Activated T-cell treated with anti-CD3 and anti-CD28 coated beads, Interleukin-2, amount 50 U/mL, for 24 hours (primary cell): ENCODE measurements around the gene SLC35B1.

Experiments
- DNase-seq: peaks from one replicate; pipeline ENCODE4 v3.0.0-alpha.2; 2020
- H3K27ac Mint-ChIP-seq: 2 replicates; pipeline ENCODE4 v1.8.0; 2020; ENCODE audit warnings: mild to moderate bottlenecking, mixed read lengths
- H3K27me3 Mint-ChIP-seq: 2 replicates; pipeline ENCODE4 v1.8.0; 2020; ENCODE audit warnings: mixed read lengths
- H3K36me3 Mint-ChIP-seq: 2 replicates; pipeline ENCODE4 v1.8.0; 2020; ENCODE audit warnings: low read depth, mixed read lengths
- H3K4me1 Mint-ChIP-seq: 2 replicates; pipeline ENCODE4 v1.8.0; 2020; ENCODE audit warnings: low read depth, mixed read lengths
- H3K4me3 Mint-ChIP-seq: 2 replicates; pipeline ENCODE4 v1.8.0; 2020; ENCODE audit warnings: mild to moderate bottlenecking, moderate library complexity, mixed read lengths
- H3K9me3 Mint-ChIP-seq: 2 replicates; pipeline ENCODE4 v1.8.0; 2020; ENCODE audit warnings: mixed read lengths

The SLC35B1 gene

DNA sequence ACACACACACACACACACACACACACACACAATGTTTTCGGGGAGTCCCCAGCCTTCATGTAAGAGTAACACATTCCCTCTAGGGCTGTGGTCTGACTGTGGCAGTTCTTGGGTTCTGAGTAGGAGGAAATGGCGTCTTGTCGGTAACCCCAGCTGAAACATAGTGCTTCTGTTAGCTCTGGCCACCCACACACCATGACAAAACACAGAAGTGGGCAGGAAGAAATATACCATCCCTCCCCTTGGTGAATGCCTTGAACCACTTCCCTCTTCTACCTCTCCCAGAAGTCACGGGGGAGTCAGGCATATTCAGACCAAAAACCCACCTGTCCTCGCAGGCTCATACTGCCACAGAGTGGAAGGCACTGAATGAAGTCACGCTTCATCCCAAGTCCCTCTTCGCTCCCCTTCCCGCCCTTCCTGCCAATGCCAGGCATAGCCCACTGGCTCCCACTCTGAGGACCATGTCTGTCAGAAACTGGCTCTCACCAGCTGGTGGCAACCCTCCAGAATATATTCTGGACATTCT is 11.5 kb downstream of the SLC35B1 start:
- peak overlapping the region; percentile 21 for H3K4me3 Mint-ChIP-seq
- H3K9me3 Mint-ChIP-seq: no peaks in the 10 kb centered on the region
- no peaks in the 10 kb centered on the region for H3K27me3 Mint-ChIP-seq
- peak; percentile 70 for DNase-seq
- peaks cover 35% of the 10 kb centered on the region for H3K4me1 Mint-ChIP-seq
- peak overlapping the region; percentile 89 for H3K27ac Mint-ChIP-seq
- H3K36me3 Mint-ChIP-seq: peaks cover 26% of the 10 kb centered on the region

DNA sequence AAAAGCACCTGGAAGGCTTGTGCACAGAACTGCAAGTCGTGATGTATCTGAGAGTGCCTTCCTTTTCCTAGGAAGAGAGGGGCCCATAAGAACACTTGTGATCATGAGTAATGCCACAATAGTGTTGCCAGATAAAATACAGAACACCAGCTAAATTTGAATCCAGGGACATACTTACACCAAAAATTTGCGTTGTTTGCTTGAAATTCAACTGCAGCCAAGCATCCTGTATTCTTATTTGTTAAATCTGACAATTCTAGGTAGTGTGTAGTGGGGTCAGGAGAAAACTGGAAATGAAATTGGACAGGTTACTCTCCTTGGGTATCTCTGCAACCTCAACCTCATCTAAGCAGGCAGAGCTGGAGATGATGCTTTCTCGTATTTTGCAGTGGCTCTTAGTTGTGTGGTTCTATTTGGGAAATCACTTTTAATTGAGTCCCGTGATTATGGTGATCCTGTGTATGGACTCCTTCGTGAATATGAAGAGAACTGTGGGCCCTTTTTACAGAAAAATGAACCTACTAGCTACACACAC is 12.0 kb downstream of the SLC35B1 start:
- H3K4me3 Mint-ChIP-seq: peak overlapping the region; percentile 23
- no peaks in the 10 kb centered on the region for H3K27me3 Mint-ChIP-seq
- no peaks in the 10 kb centered on the region for H3K9me3 Mint-ChIP-seq
- peaks cover 38% of the 10 kb centered on the region for H3K4me1 Mint-ChIP-seq
- DNase-seq: no peak
- H3K27ac Mint-ChIP-seq: peak overlapping the region; percentile 89
- peaks cover 20% of the 10 kb centered on the region for H3K36me3 Mint-ChIP-seq

DNA sequence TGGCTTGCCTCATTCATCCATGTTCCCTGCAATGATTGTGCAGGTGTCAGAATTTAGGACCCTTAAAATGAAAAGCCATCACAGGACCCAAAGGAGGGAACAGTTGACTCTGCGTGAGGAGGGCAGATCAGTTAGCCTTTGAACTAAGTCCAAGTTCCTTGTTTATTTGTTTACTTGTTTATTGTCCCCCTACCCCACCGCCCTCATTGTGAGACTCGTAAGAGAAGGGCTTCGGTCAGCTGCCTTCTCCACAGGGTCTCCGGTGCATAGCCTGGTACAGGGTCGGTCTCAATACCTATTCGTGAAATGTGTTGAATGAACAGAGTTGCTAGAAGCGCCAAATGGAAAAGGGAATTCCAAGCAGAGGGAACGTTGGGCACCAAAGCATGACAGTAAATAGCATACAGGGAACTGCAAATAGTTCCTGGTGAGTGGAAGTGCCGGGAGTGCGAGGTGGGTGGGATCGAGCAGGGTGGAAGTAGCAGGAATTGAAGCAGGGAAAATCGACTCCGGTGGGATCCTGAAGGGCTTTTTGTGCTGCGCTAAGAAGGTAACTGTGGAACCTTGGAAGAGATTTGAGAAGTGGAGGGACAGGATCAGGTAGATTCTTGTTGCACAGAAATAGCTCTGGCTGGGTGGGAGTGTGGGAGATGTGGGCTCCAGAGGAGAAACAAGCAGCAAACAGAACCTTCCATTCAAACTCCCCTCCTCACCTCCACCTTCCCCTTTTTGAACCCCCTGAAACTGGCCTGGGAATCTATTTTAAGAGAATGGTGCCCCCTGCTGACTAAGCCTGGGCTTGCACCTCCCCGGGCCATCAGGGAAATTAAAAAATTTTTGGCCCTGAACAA is 12.7 kb downstream of the SLC35B1 start:
- DNase-seq: peak; percentile 85
- Mint-ChIP-seq H3K36me3 (peaks cover 13% of the 10 kb centered on the region), H3K27me3 (no peaks in the 10 kb centered on the region), H3K4me3 (peak overlapping the region; percentile 23), H3K9me3 (no peaks in the 10 kb centered on the region), H3K27ac (peak overlapping the region; percentile 89), H3K4me1 (peaks cover 43% of the 10 kb centered on the region)

DNA sequence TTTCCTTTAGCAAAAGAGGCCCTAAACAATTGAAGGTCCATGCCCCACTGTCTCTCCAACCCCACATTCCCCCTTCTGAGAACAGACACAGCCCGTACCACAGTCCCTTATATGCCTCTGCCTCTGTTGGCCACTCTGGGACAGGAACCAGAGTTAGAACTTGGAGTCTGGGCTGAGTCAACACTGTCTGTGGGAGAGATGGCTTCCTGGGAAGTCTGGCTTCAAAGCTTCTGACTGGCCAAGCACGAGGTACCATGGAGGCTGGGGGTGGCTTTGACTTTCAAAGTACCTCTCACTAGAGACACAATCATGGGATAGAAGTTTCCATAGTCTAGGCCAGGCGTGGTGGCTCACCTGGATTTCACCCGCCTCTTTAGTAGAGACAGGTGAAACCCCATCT is 15.0 kb downstream of the SLC35B1 start:
- no peaks in the 10 kb centered on the region for H3K9me3 Mint-ChIP-seq
- no peak overlapping the region for H3K27ac Mint-ChIP-seq

DNA sequence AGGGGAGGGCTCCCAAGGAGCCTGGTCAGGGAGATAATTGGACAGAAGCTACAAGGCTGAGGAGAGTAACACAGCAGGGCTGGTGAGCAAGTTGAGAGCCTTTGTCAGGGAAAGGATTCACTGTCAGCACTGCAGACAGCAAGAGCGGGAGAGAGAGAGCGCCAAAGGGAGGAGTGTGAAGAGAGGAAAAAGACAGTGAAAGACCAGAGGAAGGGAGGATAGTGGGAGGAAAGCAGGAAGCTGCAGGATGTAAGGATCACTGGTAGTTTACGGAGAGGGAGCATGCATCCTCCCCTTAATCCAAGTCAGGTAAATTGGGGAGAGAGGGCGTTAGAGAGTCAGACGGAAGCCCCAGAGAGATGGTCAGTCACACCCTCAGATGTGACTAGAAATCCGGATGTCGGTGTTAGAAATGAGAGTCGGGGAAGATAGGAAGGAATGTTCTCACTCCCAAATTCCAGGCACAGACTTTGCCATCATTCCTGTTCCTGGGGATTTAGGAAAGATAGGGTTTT is 16.0 kb downstream of the SLC35B1 start:
- Mint-ChIP-seq H3K4me3 (no peak overlapping the region), H3K9me3 (no peaks in the 10 kb centered on the region), H3K27ac (no peak overlapping the region), H3K36me3 (peaks cover 4% of the 10 kb centered on the region), H3K27me3 (no peaks in the 10 kb centered on the region), H3K4me1 (peaks cover 65% of the 10 kb centered on the region)
- DNase-seq: no peak

More for the DNA sequence above, 15.0 kb downstream of the SLC35B1 start:
- peak; percentile 29 for DNase-seq
- H3K4me3 Mint-ChIP-seq: no peak overlapping the region
- H3K4me1 Mint-ChIP-seq: peaks cover 58% of the 10 kb centered on the region
- H3K27me3 Mint-ChIP-seq: no peaks in the 10 kb centered on the region
- H3K36me3 Mint-ChIP-seq: peaks cover 4% of the 10 kb centered on the region

DNA sequence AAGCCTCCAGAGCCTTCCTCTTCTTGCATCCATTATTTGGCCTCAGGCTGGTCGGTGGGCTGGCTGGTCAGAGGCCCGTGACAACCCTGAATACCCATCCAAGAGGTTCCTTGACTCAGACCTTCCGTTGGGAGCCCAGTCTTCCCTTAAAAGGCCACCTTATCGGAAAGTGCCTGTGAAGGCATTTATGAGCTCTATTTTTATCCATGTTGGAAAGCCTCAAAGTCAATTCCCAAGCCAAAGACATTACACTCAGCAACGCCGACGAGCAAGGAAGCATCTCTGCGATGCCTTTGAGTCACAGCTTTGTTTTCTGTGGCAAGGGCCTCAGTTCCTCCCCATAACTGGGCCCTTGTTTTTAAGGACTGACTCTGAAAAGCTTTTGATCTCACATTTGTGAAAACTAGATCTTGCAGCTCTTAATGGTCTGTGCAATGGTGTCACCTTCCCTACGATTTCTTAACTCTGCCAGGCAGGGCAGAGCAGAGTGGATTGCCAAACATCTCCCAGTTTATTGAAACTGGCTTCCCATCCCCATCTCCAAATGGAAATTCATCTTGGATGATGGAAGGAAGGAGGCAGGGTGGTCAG is 16.6 kb downstream of the SLC35B1 start:
- Mint-ChIP-seq H3K4me1 (peaks cover 61% of the 10 kb centered on the region), H3K4me3 (no peak overlapping the region)

DNA sequence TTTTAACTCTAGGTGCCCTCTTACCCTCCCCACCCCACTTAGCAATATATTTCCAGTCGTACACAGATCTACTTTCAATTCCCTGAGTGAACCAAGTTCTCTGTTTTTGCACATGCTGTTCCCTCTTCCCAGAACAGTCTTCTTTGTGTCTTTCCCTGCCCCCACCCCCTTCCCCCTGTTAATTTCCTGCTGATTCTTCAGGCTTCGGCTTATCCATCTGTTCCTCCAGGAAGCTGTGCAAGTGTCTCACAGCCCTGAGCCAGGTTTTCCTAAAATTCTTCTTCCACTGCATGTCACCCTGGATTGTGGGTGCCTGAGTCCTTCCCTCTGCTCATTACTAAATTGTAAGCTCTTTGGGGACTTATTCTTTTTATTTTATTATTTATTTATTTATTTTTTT is 17.5 kb downstream of the SLC35B1 start:
- Mint-ChIP-seq H3K27me3 (no peaks in the 10 kb centered on the region), H3K27ac (no peak overlapping the region), H3K4me3 (no peak overlapping the region), H3K4me1 (peaks cover 52% of the 10 kb centered on the region), H3K36me3 (peaks cover 4% of the 10 kb centered on the region), H3K9me3 (no peaks in the 10 kb centered on the region)
- DNase-seq: peak; percentile 8

More for the DNA sequence above, 16.6 kb downstream of the SLC35B1 start:
- Mint-ChIP-seq H3K9me3 (no peaks in the 10 kb centered on the region), H3K27me3 (no peaks in the 10 kb centered on the region), H3K27ac (no peak overlapping the region), H3K36me3 (peaks cover 4% of the 10 kb centered on the region)
- peak; percentile 19 for DNase-seq

DNA sequence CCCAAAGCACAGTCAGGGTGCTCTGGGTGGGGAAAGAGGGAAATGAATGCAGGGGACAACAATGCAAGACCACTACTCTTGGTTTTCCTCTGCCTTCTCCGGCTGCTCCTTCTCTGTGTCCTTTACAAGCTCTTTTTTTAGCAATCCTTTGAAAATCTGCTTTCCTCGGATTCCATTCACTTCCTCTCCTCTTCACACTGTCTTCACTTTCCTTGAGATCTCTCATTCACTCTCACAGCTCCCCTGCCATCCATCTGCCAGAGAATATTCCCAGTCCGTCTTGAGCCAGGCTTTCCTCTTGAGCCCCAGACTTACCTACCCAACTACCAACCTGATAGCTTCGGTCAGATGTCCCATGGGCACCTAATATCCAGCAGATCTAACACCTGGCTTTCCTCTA is 18.9 kb downstream of the SLC35B1 start:
- Mint-ChIP-seq H3K9me3 (no peaks in the 10 kb centered on the region), H3K4me3 (no peak overlapping the region), H3K27me3 (no peaks in the 10 kb centered on the region), H3K4me1 (peaks cover 46% of the 10 kb centered on the region), H3K36me3 (peaks cover 4% of the 10 kb centered on the region), H3K27ac (peak overlapping the region; percentile 76)
- peak; percentile 27 for DNase-seq

DNA sequence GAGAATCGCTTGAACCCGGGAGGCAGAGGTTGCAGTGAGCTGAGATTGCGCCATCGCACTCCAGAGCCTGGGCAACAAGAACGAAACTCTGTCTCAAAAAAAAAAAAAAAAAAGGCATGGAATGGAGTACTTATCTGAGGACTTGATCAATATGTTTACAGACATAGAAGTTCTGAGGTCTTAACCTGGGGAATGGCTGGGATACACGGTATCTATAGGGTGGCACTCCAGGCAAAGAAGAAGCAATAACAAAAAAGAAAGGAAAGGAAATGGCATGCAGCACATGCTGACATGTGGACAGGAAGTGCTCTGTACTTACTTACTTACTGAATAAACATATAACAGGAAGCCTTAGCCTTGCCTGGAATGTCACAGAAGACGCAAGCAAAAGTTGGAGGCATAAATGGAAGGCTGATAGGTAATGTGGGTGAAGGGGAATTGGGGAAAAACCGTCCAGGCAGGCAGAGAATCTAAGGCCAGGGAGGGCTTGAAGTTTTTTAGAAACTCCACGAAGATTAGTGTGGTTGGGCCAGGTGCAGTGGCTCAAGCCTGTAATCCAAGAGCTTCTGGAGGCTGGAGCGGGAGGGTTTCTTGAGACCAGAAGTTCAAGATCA is 19.8 kb downstream of the SLC35B1 start:
- peak; percentile 62 for DNase-seq
- H3K36me3 Mint-ChIP-seq: peaks cover 4% of the 10 kb centered on the region
- H3K27me3 Mint-ChIP-seq: no peaks in the 10 kb centered on the region
- H3K27ac Mint-ChIP-seq: peak overlapping the region; percentile 97
- H3K4me1 Mint-ChIP-seq: peaks cover 44% of the 10 kb centered on the region
- H3K4me3 Mint-ChIP-seq: peak overlapping the region; percentile 52
- H3K9me3 Mint-ChIP-seq: no peaks in the 10 kb centered on the region

DNA sequence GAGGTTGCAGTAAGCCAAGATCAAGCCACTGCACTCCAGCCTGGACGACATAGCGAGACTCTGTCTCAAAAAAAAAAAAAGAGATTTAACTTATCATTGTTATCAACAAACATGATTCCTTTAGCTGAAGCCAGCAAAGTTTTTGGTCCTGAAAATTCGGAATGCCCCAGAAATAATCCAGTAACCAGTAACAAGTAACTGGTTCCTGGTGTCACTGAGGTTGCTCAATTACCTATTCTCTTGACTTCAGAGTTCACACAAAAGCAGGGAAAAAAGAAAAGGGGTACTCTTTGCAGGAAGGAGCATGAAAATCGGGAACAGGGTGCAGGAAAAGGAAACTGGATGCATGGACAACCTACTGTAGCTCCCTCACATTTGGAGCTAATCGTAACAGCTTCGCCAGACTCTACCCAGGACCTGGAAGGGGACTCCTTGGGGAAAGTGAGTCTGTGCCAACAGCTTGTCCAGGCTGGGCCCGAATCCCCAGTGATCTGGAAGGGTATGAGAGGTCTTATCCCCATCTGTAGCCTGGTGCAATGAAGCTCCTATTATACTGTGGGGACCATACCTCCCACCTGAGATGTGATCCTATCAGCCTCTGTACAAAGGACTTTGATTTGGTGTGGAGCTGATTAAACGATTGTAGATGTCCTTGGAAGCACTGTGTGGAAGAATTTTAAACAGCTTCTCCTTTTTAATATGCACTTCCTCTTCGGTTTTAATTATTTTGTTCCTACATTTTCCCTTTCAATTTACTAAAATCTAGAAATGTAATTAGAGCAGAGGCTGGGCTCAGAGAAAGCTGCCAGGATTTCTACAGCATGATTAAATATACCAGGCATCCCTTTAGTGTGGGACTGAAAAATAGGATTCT is 26.4 kb downstream of the SLC35B1 start:
- peak; percentile 9 for DNase-seq
- Mint-ChIP-seq H3K36me3 (peaks cover 15% of the 10 kb centered on the region), H3K27me3 (no peaks in the 10 kb centered on the region), H3K4me1 (peaks cover 11% of the 10 kb centered on the region), H3K4me3 (no peak overlapping the region), H3K27ac (no peak overlapping the region), H3K9me3 (peaks cover 4% of the 10 kb centered on the region)

DNA sequence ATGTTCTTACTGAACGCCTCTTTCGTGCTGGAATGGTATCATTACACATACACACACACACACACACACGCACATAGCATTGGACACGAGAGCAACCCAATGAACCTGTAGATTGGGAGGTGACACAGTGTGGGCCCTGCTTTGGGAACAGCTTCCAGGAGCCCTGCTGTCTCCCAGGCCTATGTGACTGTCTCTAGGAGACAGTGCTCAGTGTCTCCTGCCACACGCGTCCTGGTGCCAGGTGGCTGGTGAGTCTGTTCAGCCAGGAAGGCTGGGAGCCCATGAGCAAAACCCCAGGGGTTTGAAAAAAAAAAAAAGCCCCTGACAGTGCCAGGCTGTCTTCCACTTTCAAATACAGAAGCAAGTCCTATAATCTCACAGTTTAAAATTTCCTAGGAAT is 27.4 kb downstream of the SLC35B1 start:
- Mint-ChIP-seq H3K9me3 (peaks cover 4% of the 10 kb centered on the region), H3K4me1 (peaks cover 22% of the 10 kb centered on the region), H3K27me3 (no peaks in the 10 kb centered on the region), H3K36me3 (peaks cover 18% of the 10 kb centered on the region), H3K27ac (no peak overlapping the region), H3K4me3 (no peak overlapping the region)
- peak; percentile 20 for DNase-seq

DNA sequence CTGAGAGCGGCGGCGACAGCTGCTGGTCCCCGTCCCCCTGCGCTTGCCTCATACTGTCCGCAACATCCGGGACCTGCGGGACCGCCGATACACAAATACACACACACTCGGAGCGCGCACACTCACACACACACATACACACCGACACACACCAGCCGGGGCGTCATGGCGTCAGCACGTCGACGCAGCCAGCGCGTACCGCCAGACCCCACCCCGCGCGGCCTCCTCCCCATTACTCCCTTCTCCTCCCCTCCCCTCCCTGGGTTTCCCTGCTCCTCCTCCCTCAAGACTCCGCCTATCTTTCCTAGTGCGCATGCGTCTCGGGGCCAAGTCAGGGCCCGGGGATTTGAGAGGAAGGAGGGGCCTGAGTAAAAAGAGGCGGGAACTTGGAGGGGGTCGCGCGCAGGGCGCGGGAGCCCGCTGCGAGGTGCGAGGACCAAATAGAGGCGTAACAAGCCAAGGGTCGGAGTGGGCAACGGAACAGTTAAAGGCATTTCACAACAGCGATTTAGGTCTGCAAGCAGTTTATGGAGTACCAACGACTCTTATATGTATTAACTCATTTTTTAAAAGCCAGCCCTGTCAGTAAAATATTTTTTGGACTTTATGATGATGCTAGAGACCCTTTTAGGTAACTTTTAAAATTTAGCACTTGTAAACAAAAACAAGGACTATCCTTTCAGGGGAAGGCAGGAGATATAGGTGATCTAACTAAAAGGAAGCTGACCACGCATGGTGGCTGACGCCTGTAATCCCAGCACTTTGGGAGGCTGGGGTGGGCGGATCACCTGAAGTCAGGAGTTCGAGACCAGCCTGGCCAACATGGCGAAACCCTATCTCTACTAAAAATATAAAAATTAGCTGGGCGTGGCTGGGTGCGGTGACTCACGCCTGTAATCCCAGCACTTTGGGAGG is 29.6 kb downstream of the SLC35B1 start, which contains the start of gene SPOP:
Gene SPOP (minus strand): TSS at position 165 of the 915 bp plus-strand sequence. CDS start 55,287 bp downstream, outside the sequence.
- Mint-ChIP-seq H3K36me3 (peaks cover 35% of the 10 kb centered on the region), H3K27ac (peak within 1 kb of the TSS; percentile 99), H3K4me1 (peaks cover 37% of the 10 kb centered on the region), H3K4me3 (peak within 1 kb of the TSS; percentile 98), H3K9me3 (peaks cover 4% of the 10 kb centered on the region), H3K27me3 (no peaks in the 10 kb centered on the region)
- DNase-seq: peak; percentile 98
